ENCODE measurements around the gene IFNE. TPM values are rescaled to one million over a fixed set of nuclear protein-coding genes. Genes with fewer than 3 reads are reported as not detected.
"Not testable (repeated sequence)": the region's sequence is repeated elsewhere in the genome, so short reads cannot be mapped to it uniquely, and the experiment has no call there.

Gene IFNE
- polyA plus RNA-seq, 3 donors = not detected

GRCh38 chr9:21504894-21505293 is 22.8 kb upstream of the IFNE start:
- no peak overlapping the region for H3K27ac ChIP-seq (ENCODE audit: low read depth, low read length)

GRCh38 chr9:21504113-21504512 is 22.0 kb upstream of the IFNE start:
- no peak overlapping the region for H3K27ac ChIP-seq (ENCODE audit: low read depth, low read length)
- 72 to 82% (median 79%) methylated on average over 2 of the region's 2 CpGs for WGBS, 3 donors

GRCh38 chr9:21502586-21502985 is 20.5 kb upstream of the IFNE start:
- 55 to 89% (median 76%) methylated on average over 1 of the region's 1 CpG for WGBS, 3 donors

GRCh38 chr9:21499912-21500311 is 17.8 kb upstream of the IFNE start:
- WGBS, 3 donors = 18 to 80% (median 78%) methylated on average over 5 of the region's 5 CpGs
- no peak overlapping the region for H3K27ac ChIP-seq (ENCODE audit: low read depth, low read length)

More at GRCh38 chr9:21502586-21502985, 20.5 kb upstream of the IFNE start:
- no peak overlapping the region for H3K27ac ChIP-seq (ENCODE audit: low read depth, low read length)

- 34 to 43% (median 40%) methylated on average over 1 of the region's 1 CpG for WGBS, 3 donors
- H3K27ac ChIP-seq (ENCODE audit: low read depth, low read length) = no peak overlapping the region
Measured at GRCh38 chr9:21491756-21492155, 9.6 kb upstream of the IFNE start.

- H3K27ac ChIP-seq (ENCODE audit: low read depth, low read length) = no peak overlapping the region
- 22 to 32% (median 28%) methylated on average over 1 of the region's 1 CpG for WGBS, 3 donors
Measured at GRCh38 chr9:21481470-21482056, 550 bp downstream of the IFNE start.

- H3K27ac ChIP-seq (ENCODE audit: low read depth, low read length) = no peak overlapping the region
- WGBS, 3 donors = 63 to 70% (median 69%) methylated on average over 8 of the region's 8 CpGs
Measured at GRCh38 chr9:21479152-21479702, 2.9 kb downstream of the IFNE start.

GRCh38 chr9:21477466-21477865 is 4.6 kb downstream of the IFNE start:
- 78 to 87% (median 87%) methylated on average over 2 of the region's 2 CpGs for WGBS, 3 donors
- no peak overlapping the region for H3K27ac ChIP-seq (ENCODE audit: low read depth, low read length)

GRCh38 chr9:21473236-21473635 is 8.9 kb downstream of the IFNE start:
- no peak overlapping the region for H3K27ac ChIP-seq (ENCODE audit: low read depth, low read length)
- WGBS, 3 donors = 85 to 92% (median 87%) methylated on average over 3 of the region's 3 CpGs

GRCh38 chr9:21470126-21470525 is 12.0 kb downstream of the IFNE start:
- WGBS, 3 donors = 81 to 88% (median 82%) methylated on average over 5 of the region's 5 CpGs
- H3K27ac ChIP-seq (ENCODE audit: low read depth, low read length) = no peak overlapping the region

- no peak overlapping the region for H3K27ac ChIP-seq (ENCODE audit: low read depth, low read length)
Measured at GRCh38 chr9:21465859-21466518, 16.1 kb downstream of the IFNE start.

- 80 to 89% (median 87%) methylated on average over 5 of the region's 5 CpGs for WGBS, 3 donors
- H3K27ac ChIP-seq (ENCODE audit: low read depth, low read length) = no peak overlapping the region
Measured at GRCh38 chr9:21465138-21465537, 17.0 kb downstream of the IFNE start.

- H3K27ac ChIP-seq (ENCODE audit: low read depth, low read length) = no peak overlapping the region
- 45 to 87% (median 66%) methylated on average over 1 of the region's 1 CpG for WGBS, 3 donors
Measured at GRCh38 chr9:21461377-21461776, 20.7 kb downstream of the IFNE start.

GRCh38 chr9:21455320-21455719 is 26.8 kb downstream of the IFNE start:
- no peak overlapping the region for H3K27ac ChIP-seq (ENCODE audit: low read depth, low read length)

- 52 to 76% (median 69%) methylated on average over 2 of the region's 2 CpGs for WGBS, 3 donors
- H3K27ac ChIP-seq (ENCODE audit: low read depth, low read length) = no peak overlapping the region
Measured at GRCh38 chr9:21454149-21454548, 28.0 kb downstream of the IFNE start.

- 74 to 84% (median 75%) methylated on average over 4 of the region's 4 CpGs for WGBS, 3 donors
- no peak overlapping the region for H3K27ac ChIP-seq (ENCODE audit: low read depth, low read length)
Measured at GRCh38 chr9:21452681-21453080, 29.4 kb downstream of the IFNE start.

- WGBS, 3 donors = 65 to 77% (median 77%) methylated on average over 4 of the region's 4 CpGs
Measured at GRCh38 chr9:21450733-21451394, 31.2 kb downstream of the IFNE start.

GRCh38 chr9:21449312-21449711 is 32.8 kb downstream of the IFNE start:
- WGBS, 3 donors = 80 to 89% (median 87%) methylated on average over 5 of the region's 5 CpGs

More at GRCh38 chr9:21450733-21451394, 31.2 kb downstream of the IFNE start:
- H3K27ac ChIP-seq (ENCODE audit: low read depth, low read length) = no peak overlapping the region

GRCh38 chr9:21443849-21444625 is 38.1 kb downstream of the IFNE start:
- H3K27ac ChIP-seq (ENCODE audit: low read depth, low read length) = no peak overlapping the region
- WGBS, 3 donors = 62 to 83% (median 77%) methylated on average over 4 of the region's 4 CpGs

More at GRCh38 chr9:21449312-21449711, 32.8 kb downstream of the IFNE start:
- H3K27ac ChIP-seq (ENCODE audit: low read depth, low read length) = not testable (repeated sequence)

Data from adipose tissue (tissue), 3 donors.